Nephron (organoid): ENCODE data around the gene CD2AP.

Source experiments
- H3K27ac Mint-ChIP-seq, 3 experiments: 2 replicates each; pipeline ENCODE4 v1.8.0; 2020; ENCODE audit warnings: mixed read lengths in 3 of 3, mild to moderate bottlenecking in 2 of 3, moderate library complexity in 1 of 3
- H3K27me3 Mint-ChIP-seq: 2 replicates; pipeline ENCODE4 v1.8.0; 2021; ENCODE audit warnings: low read depth, mild to moderate bottlenecking, moderate library complexity, mixed read lengths
- H3K36me3 Mint-ChIP-seq: 2 replicates; pipeline ENCODE4 v1.8.0; 2020; ENCODE audit warnings: low read depth, mixed read lengths
- H3K4me1 Mint-ChIP-seq: 2 replicates; pipeline ENCODE4 v1.8.0; 2020; ENCODE audit warnings: mixed read lengths
- H3K4me3 Mint-ChIP-seq, 3 experiments: 2 replicates each; pipeline ENCODE4 v1.8.0; 2020; ENCODE audit warnings: mild to moderate bottlenecking in 3 of 3, mixed read lengths in 3 of 3, moderate library complexity in 2 of 3
- H3K9me3 Mint-ChIP-seq: 2 replicates; pipeline ENCODE4 v1.8.0; 2020; ENCODE audit warnings: mixed read lengths
- CTCF ChIP-seq, 3 experiments: fragments of 200-600 bp; sonication (generic); IDR thresholded peaks; one replicate each; pipeline ENCODE4 v1.5.0; 2021; ENCODE audit warnings: antibody characterized with exemption in 3 of 3; ENCODE audit not compliant: unreplicated experiment in 3 of 3

CD2AP gene

GRCh38 chr6:47485083-47485482, 7.5 kb downstream of the CD2AP start:
- H3K9me3 Mint-ChIP-seq, result no peaks in the 10 kb centered on the region
- peaks cover 33% of the 10 kb centered on the region for H3K4me1 Mint-ChIP-seq
- H3K27me3 Mint-ChIP-seq, result no peaks in the 10 kb centered on the region
- no peaks in the 10 kb centered on the region for H3K36me3 Mint-ChIP-seq
- no peak for TF ChIP-seq CTCF (IDR thresholded peaks at IDR 0.05; ENCODE audit: unreplicated experiment in 3 of 3)
- H3K4me3 Mint-ChIP-seq, result no peak overlapping the region
- H3K27ac Mint-ChIP-seq, result peak overlapping the region; percentile 11 to 71 (median 67)

DNA sequence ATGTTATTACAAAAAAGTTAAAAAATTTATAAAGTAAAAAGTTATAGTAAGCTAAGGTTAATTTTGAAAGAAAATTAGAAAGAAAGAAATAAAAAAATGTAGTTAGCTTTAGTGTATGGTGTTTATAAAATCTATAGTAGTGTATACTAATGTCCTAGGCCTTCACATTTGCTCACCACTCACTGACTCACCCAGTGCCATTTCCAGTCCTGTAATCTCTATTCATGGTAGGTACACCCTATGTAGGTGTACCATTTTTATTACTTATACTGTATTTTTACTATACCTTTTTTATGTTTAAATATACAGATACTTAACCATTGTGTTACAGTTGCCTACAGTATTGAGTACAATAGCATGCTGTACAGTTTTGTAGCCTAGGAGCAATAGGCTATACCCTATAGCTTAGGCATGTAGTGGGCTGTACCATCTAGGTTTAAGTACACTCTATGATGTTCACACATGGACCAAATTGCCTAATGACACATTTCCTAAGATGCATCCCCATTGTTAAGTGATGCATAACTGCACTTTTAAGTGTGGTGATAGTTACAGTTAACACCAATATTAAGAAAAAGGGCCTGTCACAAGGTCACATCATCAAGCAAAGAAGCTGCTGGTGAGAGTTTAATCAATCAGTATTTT, 8.0 kb downstream of the CD2AP start:
- H3K27me3 Mint-ChIP-seq, result no peaks in the 10 kb centered on the region
- no peaks in the 10 kb centered on the region for H3K36me3 Mint-ChIP-seq
- no peak overlapping the region for H3K4me3 Mint-ChIP-seq
- peak overlapping the region in 1 of 3 experiments; percentile 61 for H3K27ac Mint-ChIP-seq
- peaks cover 27% of the 10 kb centered on the region for H3K4me1 Mint-ChIP-seq
- TF ChIP-seq CTCF (IDR thresholded peaks at IDR 0.05; ENCODE audit: unreplicated experiment in 3 of 3), result no peak
- no peaks in the 10 kb centered on the region for H3K9me3 Mint-ChIP-seq

- Mint-ChIP-seq H3K4me3 (no peak overlapping the region), H3K4me1 (peaks cover under 1% of the 10 kb centered on the region), H3K9me3 (no peaks in the 10 kb centered on the region), H3K36me3 (peaks cover 14% of the 10 kb centered on the region), H3K27me3 (no peaks in the 10 kb centered on the region), H3K27ac (no peak overlapping the region)
- TF ChIP-seq CTCF (IDR thresholded peaks at IDR 0.05; ENCODE audit: unreplicated experiment in 3 of 3), result no peak
Observed at GRCh38 chr6:47489995-47490394, 12.4 kb downstream of the CD2AP start.

DNA sequence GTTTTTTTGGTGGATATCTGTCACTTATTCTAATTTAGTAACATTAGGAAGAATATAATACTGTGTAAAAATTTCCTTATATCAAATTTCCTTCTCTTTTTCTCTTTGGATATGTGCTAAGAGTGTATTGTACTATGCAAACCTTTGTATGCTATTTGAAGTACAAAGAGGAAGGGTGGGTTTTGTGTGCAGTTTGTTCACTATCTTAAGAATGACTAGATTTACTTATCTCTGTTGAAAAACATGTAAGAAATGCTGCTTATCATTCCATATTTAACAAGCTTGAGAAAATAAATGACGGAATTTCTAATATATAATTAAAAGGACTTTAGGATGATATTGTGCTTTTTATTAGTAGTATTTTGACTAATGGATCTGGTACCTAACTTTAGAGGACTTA, 13.1 kb downstream of the CD2AP start:
- Mint-ChIP-seq H3K4me1 (no peaks in the 10 kb centered on the region), H3K36me3 (peaks cover 19% of the 10 kb centered on the region), H3K4me3 (no peak overlapping the region), H3K27ac (no peak overlapping the region), H3K9me3 (peaks cover 3% of the 10 kb centered on the region), H3K27me3 (no peaks in the 10 kb centered on the region)
- no peak for TF ChIP-seq CTCF (IDR thresholded peaks at IDR 0.05; ENCODE audit: unreplicated experiment in 3 of 3)

DNA sequence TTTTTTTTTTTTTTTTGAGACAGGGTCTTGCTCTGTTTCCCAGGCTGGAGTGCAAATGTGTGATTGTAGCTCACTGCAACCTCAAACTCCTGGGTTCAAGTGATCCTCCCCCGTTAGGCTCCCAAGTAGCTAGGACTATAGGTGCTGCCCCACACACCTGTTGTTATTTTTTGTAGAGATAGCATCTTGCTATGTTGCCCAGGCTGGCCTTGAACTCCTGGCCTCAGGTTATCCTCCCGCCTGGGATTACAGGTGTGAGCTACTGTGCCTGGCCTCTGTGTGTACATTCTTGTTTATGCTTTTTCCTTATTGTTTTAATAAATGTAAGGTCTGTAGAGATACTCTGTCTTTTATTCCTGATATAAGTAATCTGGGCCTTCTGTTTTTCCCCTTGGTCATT, 14.8 kb downstream of the CD2AP start:
- peaks cover 4% of the 10 kb centered on the region for H3K4me1 Mint-ChIP-seq
- H3K36me3 Mint-ChIP-seq, result peaks cover 35% of the 10 kb centered on the region
- TF ChIP-seq CTCF (IDR thresholded peaks at IDR 0.05; ENCODE audit: unreplicated experiment in 3 of 3), result no peak
- no peak overlapping the region for H3K4me3 Mint-ChIP-seq
- H3K9me3 Mint-ChIP-seq, result peaks cover 4% of the 10 kb centered on the region
- no peak overlapping the region for H3K27ac Mint-ChIP-seq
- no peaks in the 10 kb centered on the region for H3K27me3 Mint-ChIP-seq

DNA sequence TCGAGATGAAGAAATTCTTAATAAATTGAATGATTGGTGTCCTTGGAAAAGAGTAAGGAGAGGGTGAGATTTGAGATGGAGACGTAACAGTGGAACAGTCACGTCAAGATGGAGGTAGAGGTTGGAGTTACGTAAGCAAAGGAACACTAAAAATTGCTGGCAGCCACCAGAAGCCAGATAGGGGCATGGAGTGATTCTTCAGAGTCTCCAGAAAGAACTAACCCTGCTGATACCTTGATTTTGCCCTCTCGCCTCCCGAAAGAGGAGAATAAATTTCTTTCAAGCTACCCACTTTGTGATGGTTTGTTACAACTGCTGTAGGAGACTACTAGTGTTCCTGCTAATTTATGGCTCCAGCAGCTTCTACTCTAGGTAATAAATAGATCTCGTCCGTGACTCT, 17.6 kb downstream of the CD2AP start:
- Mint-ChIP-seq H3K9me3 (peaks cover 9% of the 10 kb centered on the region), H3K4me1 (peaks cover 4% of the 10 kb centered on the region), H3K27ac (no peak overlapping the region), H3K27me3 (no peaks in the 10 kb centered on the region), H3K4me3 (no peak overlapping the region), H3K36me3 (peaks cover 56% of the 10 kb centered on the region)
- TF ChIP-seq CTCF (IDR thresholded peaks at IDR 0.05; ENCODE audit: unreplicated experiment in 3 of 3), result no peak
